ENCODE measurements around the gene CENPU. TPM values are rescaled to one million over a fixed set of nuclear protein-coding genes. Genes with fewer than 3 reads are reported as not detected.

CENPU gene
- polyA plus RNA-seq, 4 donors, result 1.6 to 17.2 (median 6.9) TPM

GRCh38 chr4:184732126-184732525, 1.8 kb downstream of the CENPU start:
- WGBS, 3 donors, result 32 to 54% (median 52%) methylated on average over 4 of the region's 4 CpGs
- Histone ChIP-seq H3K4me3 (ENCODE audit: low read depth in 1 of 3, low read length in 3 of 3) (no peak overlapping the region), H3K27ac (ENCODE audit: low read depth in 1 of 3, low read length in 2 of 3) (no peak overlapping the region), H3K27me3 (ENCODE audit: control insufficient read depth in 3 of 3, insufficient read depth in 3 of 3, low read length in 3 of 3) (no peaks in the 10 kb centered on the region), H3K36me3 (ENCODE audit: control insufficient read depth in 3 of 3, insufficient read depth in 2 of 3, low read depth in 1 of 3, low read length in 3 of 3) (peaks cover 0 to 7% (median 0%) of the 10 kb centered on the region in 3 donors), H3K4me1 (ENCODE audit: control insufficient read depth in 3 of 3, insufficient read depth in 2 of 3, low read depth in 1 of 3, low read length in 2 of 3) (peaks cover 0 to 3% (median 0%) of the 10 kb centered on the region in 3 donors), H3K9me3 (ENCODE audit: control insufficient read depth in 2 of 2, insufficient read depth in 1 of 2, low read depth in 1 of 2, low read length in 1 of 2) (no peaks in the 10 kb centered on the region)
- DNase-seq, result no peak
- no peak for FAIRE-seq

GRCh38 chr4:184731056-184731455, 2.8 kb downstream of the CENPU start:
- no peak for FAIRE-seq
- no peaks in the 10 kb centered on the region for H3K27me3 ChIP-seq (ENCODE audit: control insufficient read depth in 3 of 3, insufficient read depth in 3 of 3, low read length in 3 of 3)
- 82 to 89% (median 85%) methylated on average over 6 of the region's 6 CpGs for WGBS, 3 donors

GRCh38 chr4:184729946-184730345, 4.0 kb downstream of the CENPU start:
- no peak for FAIRE-seq
- WGBS, 3 donors, result 69 to 79% (median 74%) methylated on average over 5 of the region's 5 CpGs
- H3K27me3 ChIP-seq (ENCODE audit: control insufficient read depth in 3 of 3, insufficient read depth in 3 of 3, low read length in 3 of 3), result no peaks in the 10 kb centered on the region

More at GRCh38 chr4:184731056-184731455, 2.8 kb downstream of the CENPU start:
- Histone ChIP-seq H3K9me3 (ENCODE audit: control insufficient read depth in 2 of 2, insufficient read depth in 1 of 2, low read depth in 1 of 2, low read length in 1 of 2) (no peaks in the 10 kb centered on the region), H3K4me1 (ENCODE audit: control insufficient read depth in 3 of 3, insufficient read depth in 2 of 3, low read depth in 1 of 3, low read length in 2 of 3) (peaks cover 0 to 3% (median 0%) of the 10 kb centered on the region in 3 donors), H3K27ac (ENCODE audit: low read depth in 1 of 3, low read length in 2 of 3) (no peak overlapping the region), H3K36me3 (ENCODE audit: control insufficient read depth in 3 of 3, insufficient read depth in 2 of 3, low read depth in 1 of 3, low read length in 3 of 3) (peaks cover 0 to 7% (median 0%) of the 10 kb centered on the region in 3 donors), H3K4me3 (ENCODE audit: low read depth in 1 of 3, low read length in 3 of 3) (no peak overlapping the region)
- DNase-seq, result no peak

GRCh38 chr4:184728858-184729257, 5.0 kb downstream of the CENPU start:
- peak; percentile 26 to 52 for DNase-seq
- H3K27ac ChIP-seq (ENCODE audit: low read depth in 1 of 3, low read length in 2 of 3), result no peak overlapping the region
- no peaks in the 10 kb centered on the region for H3K27me3 ChIP-seq (ENCODE audit: control insufficient read depth in 3 of 3, insufficient read depth in 3 of 3, low read length in 3 of 3)
- no peak overlapping the region for H3K4me3 ChIP-seq (ENCODE audit: low read depth in 1 of 3, low read length in 3 of 3)
- H3K36me3 ChIP-seq (ENCODE audit: control insufficient read depth in 3 of 3, insufficient read depth in 2 of 3, low read depth in 1 of 3, low read length in 3 of 3), result peaks cover 0 to 7% (median 0%) of the 10 kb centered on the region in 3 donors
- WGBS, 3 donors, result 29 to 50% (median 40%) methylated on average over 2 of the region's 2 CpGs
- H3K9me3 ChIP-seq (ENCODE audit: control insufficient read depth in 2 of 2, insufficient read depth in 1 of 2, low read depth in 1 of 2, low read length in 1 of 2), result no peaks in the 10 kb centered on the region
- no peak for FAIRE-seq
- H3K4me1 ChIP-seq (ENCODE audit: control insufficient read depth in 3 of 3, insufficient read depth in 2 of 3, low read depth in 1 of 3, low read length in 2 of 3), result peaks cover 0 to 3% (median 0%) of the 10 kb centered on the region in 3 donors

More at GRCh38 chr4:184729946-184730345, 4.0 kb downstream of the CENPU start:
- H3K4me1 ChIP-seq (ENCODE audit: control insufficient read depth in 3 of 3, insufficient read depth in 2 of 3, low read depth in 1 of 3, low read length in 2 of 3), result peaks cover 0 to 3% (median 0%) of the 10 kb centered on the region in 3 donors
- H3K9me3 ChIP-seq (ENCODE audit: control insufficient read depth in 2 of 2, insufficient read depth in 1 of 2, low read depth in 1 of 2, low read length in 1 of 2), result no peaks in the 10 kb centered on the region
- H3K36me3 ChIP-seq (ENCODE audit: control insufficient read depth in 3 of 3, insufficient read depth in 2 of 3, low read depth in 1 of 3, low read length in 3 of 3), result peaks cover 0 to 7% (median 0%) of the 10 kb centered on the region in 3 donors
- H3K27ac ChIP-seq (ENCODE audit: low read depth in 1 of 3, low read length in 2 of 3), result no peak overlapping the region
- no peak for DNase-seq
- H3K4me3 ChIP-seq (ENCODE audit: low read depth in 1 of 3, low read length in 3 of 3), result no peak overlapping the region

GRCh38 chr4:184727430-184727829, 6.5 kb downstream of the CENPU start:
- no peak for DNase-seq
- WGBS, 3 donors, result 88 to 98% (median 89%) methylated on average over 3 of the region's 3 CpGs
- FAIRE-seq, result no peak
- Histone ChIP-seq H3K27ac (ENCODE audit: low read depth in 1 of 3, low read length in 2 of 3) (no peak overlapping the region), H3K4me3 (ENCODE audit: low read depth in 1 of 3, low read length in 3 of 3) (no peak overlapping the region), H3K9me3 (ENCODE audit: control insufficient read depth in 2 of 2, insufficient read depth in 1 of 2, low read depth in 1 of 2, low read length in 1 of 2) (no peaks in the 10 kb centered on the region), H3K4me1 (ENCODE audit: control insufficient read depth in 3 of 3, insufficient read depth in 2 of 3, low read depth in 1 of 3, low read length in 2 of 3) (no peaks in the 10 kb centered on the region), H3K36me3 (ENCODE audit: control insufficient read depth in 3 of 3, insufficient read depth in 2 of 3, low read depth in 1 of 3, low read length in 3 of 3) (peaks cover 0 to 7% (median 0%) of the 10 kb centered on the region in 3 donors), H3K27me3 (ENCODE audit: control insufficient read depth in 3 of 3, insufficient read depth in 3 of 3, low read length in 3 of 3) (no peaks in the 10 kb centered on the region)

GRCh38 chr4:184722798-184723197, 11.1 kb downstream of the CENPU start:
- Histone ChIP-seq H3K4me1 (ENCODE audit: control insufficient read depth in 3 of 3, insufficient read depth in 2 of 3, low read depth in 1 of 3, low read length in 2 of 3) (no peaks in the 10 kb centered on the region), H3K27me3 (ENCODE audit: control insufficient read depth in 3 of 3, insufficient read depth in 3 of 3, low read length in 3 of 3) (no peaks in the 10 kb centered on the region), H3K27ac (ENCODE audit: low read depth in 1 of 3, low read length in 2 of 3) (no peak overlapping the region), H3K9me3 (ENCODE audit: control insufficient read depth in 2 of 2, insufficient read depth in 1 of 2, low read depth in 1 of 2, low read length in 1 of 2) (peaks cover 0 to 2% of the 10 kb centered on the region in 2 donors), H3K4me3 (ENCODE audit: low read depth in 1 of 3, low read length in 3 of 3) (no peak overlapping the region), H3K36me3 (ENCODE audit: control insufficient read depth in 3 of 3, insufficient read depth in 2 of 3, low read depth in 1 of 3, low read length in 3 of 3) (peaks cover 0 to 15% (median 0%) of the 10 kb centered on the region in 3 donors)
- FAIRE-seq (no peak), DNase-seq (peak; percentile 6 to 33)
- 10 to 52% (median 23%) methylated on average over 1 of the region's 1 CpG for WGBS, 3 donors

- peaks cover 0 to 2% of the 10 kb centered on the region in 2 donors for H3K9me3 ChIP-seq (ENCODE audit: control insufficient read depth in 2 of 2, insufficient read depth in 1 of 2, low read depth in 1 of 2, low read length in 1 of 2)
- H3K4me3 ChIP-seq (ENCODE audit: low read depth in 1 of 3, low read length in 3 of 3), result no peak overlapping the region
- FAIRE-seq (no peak), DNase-seq (no peak)
- H3K36me3 ChIP-seq (ENCODE audit: control insufficient read depth in 3 of 3, insufficient read depth in 2 of 3, low read depth in 1 of 3, low read length in 3 of 3), result peaks cover 0 to 15% (median 0%) of the 10 kb centered on the region in 3 donors
- H3K27ac ChIP-seq (ENCODE audit: low read depth in 1 of 3, low read length in 2 of 3), result no peak overlapping the region
- H3K27me3 ChIP-seq (ENCODE audit: control insufficient read depth in 3 of 3, insufficient read depth in 3 of 3, low read length in 3 of 3), result no peaks in the 10 kb centered on the region
- no peaks in the 10 kb centered on the region for H3K4me1 ChIP-seq (ENCODE audit: control insufficient read depth in 3 of 3, insufficient read depth in 2 of 3, low read depth in 1 of 3, low read length in 2 of 3)
Observed at GRCh38 chr4:184721254-184721653, 12.6 kb downstream of the CENPU start.

GRCh38 chr4:184719407-184719806, 14.5 kb downstream of the CENPU start:
- H3K9me3 ChIP-seq (ENCODE audit: control insufficient read depth in 2 of 2, insufficient read depth in 1 of 2, low read depth in 1 of 2, low read length in 1 of 2), result peaks cover 0 to 2% of the 10 kb centered on the region in 2 donors
- no peaks in the 10 kb centered on the region for H3K4me1 ChIP-seq (ENCODE audit: control insufficient read depth in 3 of 3, insufficient read depth in 2 of 3, low read depth in 1 of 3, low read length in 2 of 3)
- H3K36me3 ChIP-seq (ENCODE audit: control insufficient read depth in 3 of 3, insufficient read depth in 2 of 3, low read depth in 1 of 3, low read length in 3 of 3), result peaks cover 0 to 15% (median 0%) of the 10 kb centered on the region in 3 donors
- FAIRE-seq (no peak), DNase-seq (no peak)
- no peaks in the 10 kb centered on the region for H3K27me3 ChIP-seq (ENCODE audit: control insufficient read depth in 3 of 3, insufficient read depth in 3 of 3, low read length in 3 of 3)
- no peak overlapping the region for H3K27ac ChIP-seq (ENCODE audit: low read depth in 1 of 3, low read length in 2 of 3)
- H3K4me3 ChIP-seq (ENCODE audit: low read depth in 1 of 3, low read length in 3 of 3), result no peak overlapping the region
- WGBS, 3 donors, result 85 to 97% (median 96%) methylated on average over 3 of the region's 3 CpGs

GRCh38 chr4:184715526-184715925, 18.4 kb downstream of the CENPU start:
- peaks cover 0 to 22% (median 0%) of the 10 kb centered on the region in 3 donors for H3K36me3 ChIP-seq (ENCODE audit: control insufficient read depth in 3 of 3, insufficient read depth in 2 of 3, low read depth in 1 of 3, low read length in 3 of 3)
- no peaks in the 10 kb centered on the region for H3K4me1 ChIP-seq (ENCODE audit: control insufficient read depth in 3 of 3, insufficient read depth in 2 of 3, low read depth in 1 of 3, low read length in 2 of 3)
- no peak overlapping the region for H3K27ac ChIP-seq (ENCODE audit: low read depth in 1 of 3, low read length in 2 of 3)
- H3K27me3 ChIP-seq (ENCODE audit: control insufficient read depth in 3 of 3, insufficient read depth in 3 of 3, low read length in 3 of 3), result no peaks in the 10 kb centered on the region
- H3K4me3 ChIP-seq (ENCODE audit: low read depth in 1 of 3, low read length in 3 of 3), result no peak overlapping the region
- no peaks in the 10 kb centered on the region for H3K9me3 ChIP-seq (ENCODE audit: control insufficient read depth in 2 of 2, insufficient read depth in 1 of 2, low read depth in 1 of 2, low read length in 1 of 2)
- DNase-seq (no peak), FAIRE-seq (no peak)
- whole genome bisulfite sequencing, 3 donors, result 94 to 100% (median 98%) methylated on average over 4 of the region's 4 CpGs

Data from small intestine (tissue), 7 donors.